HEK293 (cell line): Measurements from ENCODE around the gene EPS8L1.

Experiments used
- CTCF ChIA-PET: fragments of 350-600 bp; formaldehyde crosslinking; extraction: SDS; loops from one replicate; lab custom pipeline; 2021; ENCODE audit warnings: antibody characterized with exemption; lab: Yijun Ruan, JAX
- POLR2A ChIA-PET: fragments of 300-600 bp; formaldehyde crosslinking; extraction: SDS; loops from one replicate; lab custom pipeline; 2020; ENCODE audit warnings: antibody characterized with exemption, inconsistent platforms; lab: Yijun Ruan, JAX
- H3K27ac ChIP-seq: fragments of 200-500 bp; sonication (Bioruptor generic); 2 replicates; pipeline ENCODE4 v1.5.1; 2014; ENCODE audit warnings: low read depth, low read length, control low read depth, inconsistent platforms; ENCODE audit errors: extremely low read depth
- H3K36me3 ChIP-seq, 2 experiments: fragments of 200-500 bp in 1 of 2; sonication (Bioruptor generic) in 1 of 2; 1 replicate in 1 of 2; 2 replicates in 1 of 2; pipeline ENCODE4 v1.5.1; 2014 to 2017; ENCODE audit warnings: inconsistent platforms in 2 of 2, low read length in 2 of 2; ENCODE audit not compliant: control insufficient read depth in 2 of 2, insufficient read depth in 1 of 2
- H3K4me1 ChIP-seq: fragments of 200-500 bp; sonication (Bioruptor generic); 2 replicates; pipeline ENCODE4 v1.5.1; 2014; ENCODE audit warnings: mild to moderate bottlenecking, low read length, inconsistent platforms; ENCODE audit not compliant: control insufficient read depth, insufficient read depth
- H3K4me3 ChIP-seq: 2 replicates; pipeline ENCODE4 v1.5.1; 2011; ENCODE audit warnings: low read depth, mild to moderate bottlenecking, control low read depth, low read length, moderate library complexity
- H3K9me3 ChIP-seq: fragments of 200-500 bp; sonication (Bioruptor generic); 2 replicates; pipeline ENCODE4 v1.5.1; 2014; ENCODE audit warnings: low read depth, low read length, inconsistent platforms; ENCODE audit not compliant: control insufficient read depth, insufficient read depth
- AEBP2 ChIP-seq: fragments of 450-650 bp; formaldehyde crosslinking; IDR thresholded peaks from 2 replicates; pipeline ENCODE4 v1.5.1; 2016; ENCODE audit warnings: missing biosample characterization, missing genetic modification characterization, borderline replicate concordance
- CTCF ChIP-seq: fragments of 450-650 bp; formaldehyde crosslinking; IDR thresholded peaks from 2 replicates; pipeline ENCODE4 v1.5.1; 2016; ENCODE audit warnings: missing biosample characterization, missing genetic modification characterization
- EGR2 ChIP-seq: fragments of 450-650 bp; formaldehyde crosslinking; IDR thresholded peaks from 2 replicates; pipeline ENCODE4 v1.5.1; 2016; ENCODE audit warnings: low read depth, missing biosample characterization, missing genetic modification characterization
- GLIS2 ChIP-seq: fragments of 450-650 bp; formaldehyde crosslinking; IDR thresholded peaks from 2 replicates; pipeline ENCODE4 v1.5.1; 2016; ENCODE audit warnings: missing biosample characterization, missing genetic modification characterization
- HOXC10 ChIP-seq: sonication (generic); formaldehyde crosslinking; IDR thresholded peaks from 2 replicates; pipeline ENCODE4 v1.8.1; 2023; ENCODE audit warnings: mild to moderate bottlenecking, missing genetic modification reagents
- KLF1 ChIP-seq: fragments of 450-650 bp; formaldehyde crosslinking; IDR thresholded peaks from 2 replicates; pipeline ENCODE4 v1.5.1; 2016; ENCODE audit warnings: missing biosample characterization, missing genetic modification characterization
- PRDM1 ChIP-seq: fragments of 450-650 bp; formaldehyde crosslinking; IDR thresholded peaks from 2 replicates; pipeline ENCODE4; 2016; ENCODE audit warnings: missing biosample characterization, missing genetic modification characterization
- REPIN1 ChIP-seq: fragments of 450-650 bp; formaldehyde crosslinking; IDR thresholded peaks from 2 replicates; pipeline ENCODE4 v1.5.1; 2017; ENCODE audit warnings: missing biosample characterization, missing genetic modification characterization, low read depth
- SETDB1 ChIP-seq: IDR thresholded peaks from one replicate; pipeline ENCODE4 v1.6.1; 2017; ENCODE audit warnings: mild to moderate bottlenecking, low read length, moderate library complexity, mixed read lengths; ENCODE audit not compliant: insufficient read length
- SP3 ChIP-seq: fragments of 450-650 bp; formaldehyde crosslinking; IDR thresholded peaks from 2 replicates; pipeline ENCODE4 v1.5.1; 2016; ENCODE audit warnings: missing biosample characterization, missing genetic modification characterization
- ZBTB10 ChIP-seq: fragments of 450-650 bp; formaldehyde crosslinking; IDR thresholded peaks from 2 replicates; pipeline ENCODE4 v1.5.1; 2016; ENCODE audit warnings: missing biosample characterization, missing genetic modification characterization
- ZFHX2 ChIP-seq: fragments of 450-650 bp; formaldehyde crosslinking; conservative IDR thresholded peaks from 2 replicates; pipeline ENCODE4 v1.5.1; 2016; ENCODE audit warnings: missing biosample characterization, missing genetic modification characterization
- ZNF169 ChIP-seq: fragments of 450-650 bp; formaldehyde crosslinking; IDR thresholded peaks from 2 replicates; pipeline ENCODE4 v1.5.1; 2016; ENCODE audit warnings: missing biosample characterization, missing genetic modification characterization
- ZNF23 ChIP-seq: fragments of 450-650 bp; formaldehyde crosslinking; IDR thresholded peaks from 2 replicates; pipeline ENCODE4 v1.5.1; 2016; ENCODE audit warnings: missing biosample characterization, missing genetic modification characterization, borderline replicate concordance
- ZNF335 ChIP-seq: fragments of 450-650 bp; formaldehyde crosslinking; conservative IDR thresholded peaks from 2 replicates; pipeline ENCODE4 v1.5.1; 2016; ENCODE audit warnings: missing biosample characterization, missing genetic modification characterization
- ZNF366 ChIP-seq: fragments of 450-650 bp; formaldehyde crosslinking; conservative IDR thresholded peaks from 2 replicates; pipeline ENCODE4 v1.5.1; 2016; ENCODE audit warnings: missing biosample characterization, missing genetic modification characterization
- ZNF398 ChIP-seq: fragments of 450-650 bp; formaldehyde crosslinking; IDR thresholded peaks from 2 replicates; pipeline ENCODE4 v1.5.1; 2017; ENCODE audit warnings: missing biosample characterization, missing genetic modification characterization
- ZNF416 ChIP-seq: fragments of 450-650 bp; formaldehyde crosslinking; IDR thresholded peaks from 2 replicates; pipeline ENCODE4 v1.5.1; 2016; ENCODE audit warnings: missing biosample characterization, missing genetic modification characterization
- ZNF510 ChIP-seq: fragments of 450-650 bp; formaldehyde crosslinking; IDR thresholded peaks from 2 replicates; pipeline ENCODE4 v1.5.1; 2018; ENCODE audit warnings: mild to moderate bottlenecking, missing genetic modification characterization, missing biosample characterization; ENCODE audit not compliant: insufficient replicate concordance
- ZNF513 ChIP-seq: fragments of 450-650 bp; IDR thresholded peaks from 2 replicates; pipeline ENCODE4 v1.5.1; 2018; ENCODE audit warnings: missing biosample characterization, missing genetic modification characterization
- ZNF596 ChIP-seq: fragments of 450-650 bp; IDR thresholded peaks from 2 replicates; pipeline ENCODE4 v1.5.0; 2018; ENCODE audit warnings: missing biosample characterization, mild to moderate bottlenecking, missing genetic modification characterization, moderate library complexity

The EPS8L1 gene

GRCh38 chr19:55067869-55068268 lies 7.8 kb upstream of the EPS8L1 start:
- no peaks in the 10 kb centered on the region for H3K9me3 ChIP-seq
- no peaks in the 10 kb centered on the region for H3K36me3 ChIP-seq
- H3K27ac ChIP-seq, result no peak overlapping the region
- no peak overlapping the region for H3K4me3 ChIP-seq
- peak; percentile 96 for TF ChIP-seq PRDM1 (tag by site-specific recombination)
- TF ChIP-seq HOXC10 (CRISPR knock-in tag), result no peak
- TF ChIP-seq ZNF398 (tag by site-specific recombination), result 0 out of 2 replicates have a peak, but pooled peaks have one; percentile 12
- peak; percentile 63; the same call in 1 of the 2 replicates for TF ChIP-seq ZNF596 (tag by site-specific recombination)
- TF ChIP-seq ZNF366 (tag by site-specific recombination), result peak; percentile 72
- no peak for TF ChIP-seq ZNF23
- TF ChIP-seq AEBP2, result no peak
- TF ChIP-seq ZNF335 (tag by site-specific recombination), result no peak
- TF ChIP-seq, all 188 proteins: peak for 4
- peaks cover 4% of the 10 kb centered on the region; the same call in 1 of the 2 replicates for H3K4me1 ChIP-seq
- CTCF ChIA-PET, result interaction anchor here (0.7 to 1.4 kb wide), 2 partner anchors 99 to 588 kb away, joined by 4 read pairs; partner anchors contain the start of gene DNAAF3
- POLR2A ChIA-PET, result interaction anchor here (2.6 kb wide), 1 partner anchor 50 kb away, joined by 7 read pairs; the partner anchor contains the start of gene PPP1R12C

- POLR2A ChIA-PET, result interaction anchor here (0.6 to 2.6 kb wide), 5 partner anchors 16 to 433 kb away, joined by 3 to 7 read pairs (median 4); partner anchors contain the start of gene PPP1R12C
- Histone ChIP-seq H3K9me3 (no peaks in the 10 kb centered on the region), H3K4me3 (peak overlapping the region; percentile 43), H3K4me1 (peaks cover 4% of the 10 kb centered on the region; the same call in 1 of the 2 replicates), H3K27ac (no peak overlapping the region), H3K36me3 (no peaks in the 10 kb centered on the region)
- CTCF ChIA-PET, result interaction anchor here (0.6 to 2.0 kb wide), 6 partner anchors 8 to 392 kb away, joined by 3 to 13 read pairs (median 3); no protein-coding TSS in a partner anchor
- TF ChIP-seq KLF1 (tag by site-specific recombination), result peak; percentile 89
- peak; percentile 26; the same call in 1 of the 2 replicates for TF ChIP-seq SP3
- TF ChIP-seq REPIN1 (tag by site-specific recombination), result no peak
- TF ChIP-seq PRDM1 (tag by site-specific recombination), result no peak
- no peak for TF ChIP-seq CTCF (tag by site-specific recombination)
- no peak for TF ChIP-seq EGR2 (tag by site-specific recombination)
- TF ChIP-seq ZFHX2 (tag by site-specific recombination), result no peak
- TF ChIP-seq ZNF169 (tag by site-specific recombination), result no peak
- TF ChIP-seq ZNF416, result no peak
- TF ChIP-seq ZBTB10 (tag by site-specific recombination), result 0 out of 2 replicates have a peak, but pooled peaks have one; percentile 31
- no peak for TF ChIP-seq AEBP2
- peak; percentile 36; the same call in 1 of the 2 replicates for TF ChIP-seq GLIS2
- TF ChIP-seq SETDB1, result no peak
- TF ChIP-seq ZNF510 (tag by site-specific recombination), result no peak
- TF ChIP-seq ZNF513 (tag by site-specific recombination), result no peak
Observed at GRCh38 chr19:55068950-55069864, 6.5 kb upstream of the EPS8L1 start.
